ENCODE measurements around the gene LARP1.

DNA sequence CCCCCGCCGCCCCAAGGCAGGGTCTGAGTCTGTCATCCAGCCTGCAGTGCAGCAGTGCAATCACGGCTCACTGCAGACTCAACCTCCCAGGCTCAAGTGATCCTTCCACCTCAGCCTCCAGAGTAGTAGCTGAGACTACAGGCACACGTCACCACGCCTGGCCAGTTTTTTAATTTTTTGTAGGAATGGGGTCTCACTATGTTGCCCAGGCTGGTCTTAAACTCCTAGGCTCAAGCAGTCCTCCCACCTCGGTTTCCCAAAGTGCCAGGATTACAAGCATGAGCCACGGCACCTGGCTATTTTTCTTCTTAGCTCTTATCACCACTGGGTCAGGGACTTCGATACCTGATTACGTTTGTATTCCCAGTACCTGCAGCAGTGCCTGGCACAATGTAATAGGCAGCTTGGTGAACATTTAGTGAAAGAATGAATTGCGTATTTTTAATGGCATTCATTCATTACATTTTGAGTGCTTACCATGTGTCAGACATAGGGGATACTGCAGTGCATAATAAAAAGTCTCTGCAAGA, 10.3 kb downstream of the LARP1 start:
- TF ChIP-seq, protein P1, sequence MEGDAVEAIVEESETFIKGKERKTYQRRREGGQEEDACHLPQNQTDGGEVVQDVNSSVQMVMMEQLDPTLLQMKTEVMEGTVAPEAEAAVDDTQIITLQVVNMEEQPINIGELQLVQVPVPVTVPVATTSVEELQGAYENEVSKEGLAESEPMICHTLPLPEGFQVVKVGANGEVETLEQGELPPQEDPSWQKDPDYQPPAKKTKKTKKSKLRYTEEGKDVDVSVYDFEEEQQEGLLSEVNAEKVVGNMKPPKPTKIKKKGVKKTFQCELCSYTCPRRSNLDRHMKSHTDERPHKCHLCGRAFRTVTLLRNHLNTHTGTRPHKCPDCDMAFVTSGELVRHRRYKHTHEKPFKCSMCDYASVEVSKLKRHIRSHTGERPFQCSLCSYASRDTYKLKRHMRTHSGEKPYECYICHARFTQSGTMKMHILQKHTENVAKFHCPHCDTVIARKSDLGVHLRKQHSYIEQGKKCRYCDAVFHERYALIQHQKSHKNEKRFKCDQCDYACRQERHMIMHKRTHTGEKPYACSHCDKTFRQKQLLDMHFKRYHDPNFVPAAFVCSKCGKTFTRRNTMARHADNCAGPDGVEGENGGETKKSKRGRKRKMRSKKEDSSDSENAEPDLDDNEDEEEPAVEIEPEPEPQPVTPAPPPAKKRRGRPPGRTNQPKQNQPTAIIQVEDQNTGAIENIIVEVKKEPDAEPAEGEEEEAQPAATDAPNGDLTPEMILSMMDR (conservative IDR thresholded peaks at IDR 0.05; ENCODE audit: low read depth in 2 of 2): no peak
- TF ChIP-seq POLR2AphosphoS5 (IDR thresholded peaks at IDR 0.05; ENCODE audit: low read depth) (no peak), CREB1 (CRISPR knock-in tag; IDR thresholded peaks at IDR 0.05; ENCODE audit: low read depth) (no peak), EZH2phosphoT487 (IDR thresholded peaks at IDR 0.05; ENCODE audit: unreplicated experiment) (no peak), EZH2 (IDR thresholded peaks at IDR 0.05; ENCODE audit: low read depth, unreplicated experiment) (no peak), STAT1 (IDR thresholded peaks at IDR 0.05; ENCODE audit: unreplicated experiment) (no peak)
- TF ChIP-seq, protein P2, sequence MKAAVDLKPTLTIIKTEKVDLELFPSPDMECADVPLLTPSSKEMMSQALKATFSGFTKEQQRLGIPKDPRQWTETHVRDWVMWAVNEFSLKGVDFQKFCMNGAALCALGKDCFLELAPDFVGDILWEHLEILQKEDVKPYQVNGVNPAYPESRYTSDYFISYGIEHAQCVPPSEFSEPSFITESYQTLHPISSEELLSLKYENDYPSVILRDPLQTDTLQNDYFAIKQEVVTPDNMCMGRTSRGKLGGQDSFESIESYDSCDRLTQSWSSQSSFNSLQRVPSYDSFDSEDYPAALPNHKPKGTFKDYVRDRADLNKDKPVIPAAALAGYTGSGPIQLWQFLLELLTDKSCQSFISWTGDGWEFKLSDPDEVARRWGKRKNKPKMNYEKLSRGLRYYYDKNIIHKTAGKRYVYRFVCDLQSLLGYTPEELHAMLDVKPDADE (IDR thresholded peaks at IDR 0.05): no peak
- TF ChIP-seq, protein P3, sequence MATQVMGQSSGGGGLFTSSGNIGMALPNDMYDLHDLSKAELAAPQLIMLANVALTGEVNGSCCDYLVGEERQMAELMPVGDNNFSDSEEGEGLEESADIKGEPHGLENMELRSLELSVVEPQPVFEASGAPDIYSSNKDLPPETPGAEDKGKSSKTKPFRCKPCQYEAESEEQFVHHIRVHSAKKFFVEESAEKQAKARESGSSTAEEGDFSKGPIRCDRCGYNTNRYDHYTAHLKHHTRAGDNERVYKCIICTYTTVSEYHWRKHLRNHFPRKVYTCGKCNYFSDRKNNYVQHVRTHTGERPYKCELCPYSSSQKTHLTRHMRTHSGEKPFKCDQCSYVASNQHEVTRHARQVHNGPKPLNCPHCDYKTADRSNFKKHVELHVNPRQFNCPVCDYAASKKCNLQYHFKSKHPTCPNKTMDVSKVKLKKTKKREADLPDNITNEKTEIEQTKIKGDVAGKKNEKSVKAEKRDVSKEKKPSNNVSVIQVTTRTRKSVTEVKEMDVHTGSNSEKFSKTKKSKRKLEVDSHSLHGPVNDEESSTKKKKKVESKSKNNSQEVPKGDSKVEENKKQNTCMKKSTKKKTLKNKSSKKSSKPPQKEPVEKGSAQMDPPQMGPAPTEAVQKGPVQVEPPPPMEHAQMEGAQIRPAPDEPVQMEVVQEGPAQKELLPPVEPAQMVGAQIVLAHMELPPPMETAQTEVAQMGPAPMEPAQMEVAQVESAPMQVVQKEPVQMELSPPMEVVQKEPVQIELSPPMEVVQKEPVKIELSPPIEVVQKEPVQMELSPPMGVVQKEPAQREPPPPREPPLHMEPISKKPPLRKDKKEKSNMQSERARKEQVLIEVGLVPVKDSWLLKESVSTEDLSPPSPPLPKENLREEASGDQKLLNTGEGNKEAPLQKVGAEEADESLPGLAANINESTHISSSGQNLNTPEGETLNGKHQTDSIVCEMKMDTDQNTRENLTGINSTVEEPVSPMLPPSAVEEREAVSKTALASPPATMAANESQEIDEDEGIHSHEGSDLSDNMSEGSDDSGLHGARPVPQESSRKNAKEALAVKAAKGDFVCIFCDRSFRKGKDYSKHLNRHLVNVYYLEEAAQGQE (IDR thresholded peaks at IDR 0.05; ENCODE audit: unreplicated experiment): no peak

All from GM23338 (cell line).